HG02678 (cell line): ENCODE measurements around the gene TRAF3IP3.

ENCODE experiments used
- ATAC-seq: cut with Tn5 transposase; IDR thresholded peaks from one replicate; pipeline ENCODE4 v1.9.1; 2021; ENCODE audit warnings: mild to moderate bottlenecking, moderate library complexity; ENCODE audit not compliant: unreplicated experiment

The TRAF3IP3 gene

GRCh38 chr1:209755926-209756614 is at the start of gene TRAF3IP3:
Gene TRAF3IP3, plus strand, starts transcription at chr1:209756053. Its CDS starts 3,987 bp downstream, at chr1:209760040.
- ATAC-seq = peak; percentile 74

DNA sequence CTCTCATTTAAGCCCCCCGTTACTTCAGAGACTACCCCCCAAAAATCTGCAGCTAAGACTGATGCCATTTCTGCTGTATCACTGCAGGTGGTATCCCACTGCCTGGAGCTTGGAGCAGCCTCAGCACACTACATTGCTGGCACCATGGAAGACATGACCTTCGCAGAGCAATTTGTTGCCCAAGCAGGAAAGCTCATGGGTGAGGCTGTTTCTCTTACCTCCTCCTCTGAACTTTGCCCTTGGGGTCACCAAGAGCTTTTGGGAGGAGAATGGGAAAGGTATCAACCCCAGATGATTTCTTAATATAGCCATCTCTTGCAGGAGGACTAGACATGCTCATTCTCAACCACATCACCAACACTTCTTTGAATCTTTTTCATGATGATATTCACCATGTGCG is 49.2 kb upstream of the TRAF3IP3 start:
- ATAC-seq = no peak

DNA sequence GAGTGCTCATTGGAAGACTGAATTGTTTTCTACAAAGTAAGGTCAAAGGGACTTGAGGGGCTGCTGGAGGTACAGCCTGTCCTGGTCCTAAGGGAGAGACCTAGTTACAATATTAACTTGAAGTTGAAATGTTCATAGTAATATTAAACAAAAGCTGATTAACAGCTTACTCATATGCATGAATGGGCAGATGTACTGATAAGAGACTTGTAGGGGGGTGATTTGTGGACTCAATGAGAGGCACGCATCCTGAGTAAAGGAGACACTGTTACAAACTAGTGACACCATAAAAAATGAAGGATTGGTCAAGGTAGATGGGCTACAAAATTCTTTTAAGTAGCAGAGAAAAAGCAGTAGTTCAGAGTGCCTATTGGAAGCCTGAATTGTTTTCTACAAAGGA is 48.5 kb upstream of the TRAF3IP3 start:
- ATAC-seq = no peak

GRCh38 chr1:209708297-209708696 is 47.6 kb upstream of the TRAF3IP3 start:
- ATAC-seq = no peak

- no peak for ATAC-seq
These were observed 45.8 kb upstream of the TRAF3IP3 start for GRCh38 chr1:209710093-209710492.

GRCh38 chr1:209710847-209711246 is 45.0 kb upstream of the TRAF3IP3 start:
- no peak for ATAC-seq

DNA sequence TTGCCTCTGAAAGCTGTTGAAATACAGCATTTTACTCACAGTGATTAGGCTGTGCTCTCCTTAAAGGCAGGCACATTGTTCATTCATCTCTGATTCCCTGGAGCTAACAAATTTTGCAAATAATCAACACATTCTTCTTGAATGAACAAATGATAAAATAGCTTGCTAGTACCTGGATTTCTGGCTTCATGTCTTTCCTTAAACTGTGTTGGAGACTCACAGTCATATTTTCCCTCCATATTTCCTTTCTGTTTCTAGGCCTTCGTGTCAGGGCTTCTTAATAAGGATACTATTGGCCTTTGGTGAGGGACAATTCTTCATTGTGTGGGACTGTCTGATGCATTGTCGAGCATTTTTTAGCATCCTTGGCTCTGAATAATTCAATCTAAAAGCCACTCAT is 41.5 kb upstream of the TRAF3IP3 start:
- no peak for ATAC-seq

DNA sequence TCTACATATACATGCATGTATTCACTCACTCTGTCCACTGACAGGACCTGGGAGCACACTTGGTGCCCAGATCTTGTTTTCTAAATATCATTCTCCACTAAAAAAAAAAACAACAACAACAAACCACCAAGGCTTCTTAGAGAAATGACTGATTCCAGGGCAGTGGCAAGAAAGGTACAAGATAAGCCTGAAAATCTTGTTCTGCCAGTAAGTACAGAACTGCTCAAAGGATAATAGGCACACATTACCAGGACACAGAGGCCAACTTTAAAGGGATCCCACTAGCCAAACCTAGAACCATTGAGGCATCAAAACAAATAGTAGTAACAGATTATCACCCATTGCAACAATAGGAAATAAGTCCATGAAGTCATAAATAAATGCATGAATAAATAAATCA is 40.5 kb upstream of the TRAF3IP3 start:
- ATAC-seq = no peak

DNA sequence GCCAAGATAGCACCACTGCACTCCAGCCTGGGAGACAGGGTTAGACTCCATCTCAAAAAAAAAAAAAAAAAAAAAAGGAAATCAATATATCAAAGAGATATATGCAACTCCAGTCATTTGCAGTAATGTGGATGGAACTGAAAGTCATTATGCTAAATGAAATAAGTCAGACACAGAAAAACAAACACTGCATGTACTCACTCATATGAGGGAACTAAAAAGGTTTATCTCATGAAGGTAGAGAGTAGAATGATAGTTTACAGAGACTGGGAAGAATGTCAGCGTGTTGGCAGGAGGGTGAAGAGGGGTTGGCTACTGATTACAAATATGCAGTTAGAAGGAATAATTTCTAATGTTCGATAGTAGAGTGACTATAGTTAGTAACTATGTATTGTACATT is 38.0 kb upstream of the TRAF3IP3 start:
- ATAC-seq = no peak

DNA sequence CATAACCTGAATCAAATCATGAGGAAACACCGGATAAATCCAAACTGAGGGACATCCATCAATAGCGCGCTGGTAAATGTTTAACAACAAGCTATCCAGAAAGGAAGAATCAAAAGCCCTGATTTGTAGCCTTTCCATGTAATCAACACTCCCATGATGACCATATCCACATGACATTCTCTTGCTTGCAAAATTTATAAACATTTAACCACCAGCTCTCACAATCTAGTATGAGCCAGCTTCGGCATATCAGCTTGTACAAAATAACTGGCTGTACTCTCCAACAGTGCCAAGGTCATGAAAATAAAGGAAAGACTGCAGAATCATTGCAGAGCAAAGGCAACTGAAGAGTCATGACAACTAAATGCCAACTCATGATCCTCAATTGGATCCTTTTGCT is 35.5 kb upstream of the TRAF3IP3 start:
- no peak for ATAC-seq

- no peak for ATAC-seq
These were observed 35.0 kb upstream of the TRAF3IP3 start for GRCh38 chr1:209720826-209721225.

GRCh38 chr1:209721323-209721722 is 34.5 kb upstream of the TRAF3IP3 start:
- ATAC-seq = no peak

DNA sequence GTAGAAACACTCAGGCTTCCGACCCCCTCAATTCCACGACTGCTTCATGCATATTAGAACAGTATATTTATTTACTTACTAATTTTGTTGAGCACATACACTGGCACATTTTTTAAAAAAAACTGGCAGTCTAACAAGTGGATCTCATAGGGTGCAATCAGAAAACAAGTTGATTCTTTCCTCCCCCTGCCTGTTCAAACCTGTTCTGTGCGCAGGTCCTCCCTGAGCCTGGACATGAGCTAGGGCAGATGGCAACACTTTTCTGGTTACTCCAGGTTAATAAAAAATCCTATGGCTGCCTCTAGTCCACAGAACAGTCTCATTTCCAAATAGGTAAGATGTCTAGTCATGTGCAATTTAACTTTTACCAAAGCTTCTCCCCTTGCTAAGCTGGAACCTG is 32.6 kb upstream of the TRAF3IP3 start:
- no peak for ATAC-seq

GRCh38 chr1:209723756-209724693 is 31.8 kb upstream of the TRAF3IP3 start:
- ATAC-seq = peak; percentile 69

DNA sequence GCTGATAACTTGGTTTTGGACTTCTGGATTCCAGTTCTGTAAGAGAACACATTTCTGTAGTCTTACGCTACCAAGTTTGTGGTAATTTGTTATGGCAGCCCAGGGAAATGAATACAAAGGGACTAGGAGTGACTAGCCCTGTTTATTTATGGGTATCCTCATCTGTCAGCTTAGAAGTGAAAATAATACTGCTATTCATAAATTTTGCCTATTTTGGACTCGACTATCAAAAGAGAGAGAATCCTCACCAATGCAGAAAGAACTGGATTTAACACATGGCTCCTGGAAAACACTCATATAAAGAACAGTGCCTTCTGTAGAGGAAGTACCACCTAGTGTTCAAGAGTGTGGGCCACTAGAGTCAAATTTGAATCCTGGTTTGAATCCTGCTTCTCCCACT is 28.6 kb upstream of the TRAF3IP3 start:
- no peak for ATAC-seq

DNA sequence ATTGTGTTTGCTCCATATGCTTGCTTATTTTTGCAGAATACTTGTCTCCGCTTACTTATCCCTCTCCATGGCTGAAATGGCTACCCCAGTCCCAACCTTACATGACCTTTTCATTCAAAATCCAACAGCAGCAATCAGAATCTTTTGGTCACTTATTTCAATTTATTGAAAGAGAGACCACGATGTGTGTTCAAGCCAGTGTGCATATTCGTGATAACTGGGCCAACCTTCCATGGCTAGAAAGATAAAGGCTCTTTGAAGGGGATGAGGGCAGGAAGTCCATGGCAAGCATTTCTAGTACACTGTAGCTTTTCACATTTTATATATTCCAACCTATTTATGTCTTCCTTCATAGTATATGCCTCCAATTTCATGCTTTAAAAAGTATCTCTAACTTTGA is 28.1 kb upstream of the TRAF3IP3 start:
- no peak for ATAC-seq

GRCh38 chr1:209728466-209728865 is 27.4 kb upstream of the TRAF3IP3 start:
- no peak for ATAC-seq

GRCh38 chr1:209729436-209729835 is 26.4 kb upstream of the TRAF3IP3 start:
- no peak for ATAC-seq

GRCh38 chr1:209732725-209733124 is 23.1 kb upstream of the TRAF3IP3 start:
- ATAC-seq = no peak

DNA sequence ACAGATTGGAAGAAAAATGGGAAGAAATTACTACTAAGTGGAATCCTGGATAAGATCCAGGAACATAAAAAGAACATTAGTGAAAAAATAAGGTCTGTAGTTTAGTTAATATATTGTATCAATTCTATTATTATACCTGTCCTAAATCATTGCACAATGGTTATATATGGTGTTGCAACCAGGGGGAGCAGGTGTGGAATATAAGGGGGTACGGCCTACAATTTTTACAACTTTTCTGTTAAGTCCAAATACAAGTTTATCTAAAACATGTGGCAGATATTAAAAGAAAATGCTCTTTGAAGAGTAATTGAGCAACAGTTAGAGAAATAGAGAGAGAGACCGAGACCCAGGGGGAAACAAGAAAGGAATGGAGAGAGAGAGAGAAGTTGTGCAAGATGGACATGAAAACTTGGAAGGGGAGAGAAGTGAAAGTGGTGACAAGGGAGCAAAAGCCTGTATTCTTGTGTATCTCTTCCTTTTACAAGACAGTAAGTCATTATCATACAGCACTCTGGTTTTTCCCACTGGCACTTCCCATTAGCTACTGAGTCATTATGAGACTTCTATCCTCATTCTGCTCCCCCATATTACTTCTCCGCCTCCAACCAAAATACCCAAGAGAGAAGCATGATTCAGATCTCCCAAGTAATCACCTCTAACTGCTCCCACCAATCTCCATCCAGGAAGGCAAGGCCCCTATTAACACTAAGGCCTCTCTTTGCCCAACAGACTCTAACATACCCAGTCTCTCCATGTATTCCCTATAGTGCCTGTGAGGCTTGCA is 22.3 kb upstream of the TRAF3IP3 start:
- ATAC-seq = no peak

- no peak for ATAC-seq
These were observed 19.2 kb upstream of the TRAF3IP3 start for GRCh38 chr1:209736490-209737117.
